Measurements from ENCODE around the gene CDX1.

The CDX1 gene

GRCh38 chr5:150148117-150148927 lies 18.3 kb upstream of the CDX1 start:
- H3K79me2 ChIP-seq (ENCODE audit: insufficient read depth, low read length) = no peaks in the 10 kb centered on the region
- no peak overlapping the region for H3K4me3 ChIP-seq (ENCODE audit: low read depth, low read length, poor library complexity, severe bottlenecking)
- H3K36me3 ChIP-seq (ENCODE audit: insufficient read depth, low read length) = no peaks in the 10 kb centered on the region
- no peak overlapping the region for H3K27ac ChIP-seq (ENCODE audit: low read depth, low read length, poor library complexity, severe bottlenecking)
- TF ChIP-seq CTCF (IDR thresholded peaks at IDR 0.05; ENCODE audit: low read length) = no peak
- TF ChIP-seq EZH2 (IDR thresholded peaks at IDR 0.05; ENCODE audit: borderline replicate concordance, low read length) = no peak
- no peaks in the 10 kb centered on the region for H3K4me1 ChIP-seq (ENCODE audit: insufficient read depth, low read length, severe bottlenecking)
- H3F3A ChIP-seq (ENCODE audit: insufficient read depth, low read length) = no peaks in the 10 kb centered on the region
- no peaks in the 10 kb centered on the region for H3K9me2 ChIP-seq (ENCODE audit: low read depth, low read length)
- H4K20me1 ChIP-seq (ENCODE audit: insufficient read depth, low read length) = no peaks in the 10 kb centered on the region
- no peaks in the 10 kb centered on the region for H3K9me3 ChIP-seq (ENCODE audit: low read length)
- no peak overlapping the region for H3K4me2 ChIP-seq (ENCODE audit: low read length)
- H3K9ac ChIP-seq (ENCODE audit: low read length) = no peak overlapping the region
- no peak overlapping the region for H2AFZ ChIP-seq (ENCODE audit: low read length)
- H3K27me3 ChIP-seq (ENCODE audit: insufficient read depth, low read length) = peaks cover 10% of the 10 kb centered on the region; the same call in 1 of the 2 replicates

- Histone ChIP-seq H3K36me3 (ENCODE audit: insufficient read depth, low read length) (no peaks in the 10 kb centered on the region), H4K20me1 (ENCODE audit: insufficient read depth, low read length) (no peaks in the 10 kb centered on the region), H3K79me2 (ENCODE audit: insufficient read depth, low read length) (no peaks in the 10 kb centered on the region), H3F3A (ENCODE audit: insufficient read depth, low read length) (no peaks in the 10 kb centered on the region), H3K27me3 (ENCODE audit: insufficient read depth, low read length) (peaks cover 10% of the 10 kb centered on the region; the same call in 1 of the 2 replicates), H3K9ac (ENCODE audit: low read length) (no peak overlapping the region), H3K4me3 (ENCODE audit: low read depth, low read length, poor library complexity, severe bottlenecking) (no peak overlapping the region), H2AFZ (ENCODE audit: low read length) (no peak overlapping the region), H3K27ac (ENCODE audit: low read depth, low read length, poor library complexity, severe bottlenecking) (no peak overlapping the region), H3K9me2 (ENCODE audit: low read depth, low read length) (no peaks in the 10 kb centered on the region), H3K4me1 (ENCODE audit: insufficient read depth, low read length, severe bottlenecking) (no peaks in the 10 kb centered on the region), H3K4me2 (ENCODE audit: low read length) (no peak overlapping the region), H3K9me3 (ENCODE audit: low read length) (no peaks in the 10 kb centered on the region)
- TF ChIP-seq CTCF (IDR thresholded peaks at IDR 0.05; ENCODE audit: low read length) (no peak), EZH2 (IDR thresholded peaks at IDR 0.05; ENCODE audit: borderline replicate concordance, low read length) (no peak)
These were observed 17.0 kb upstream of the CDX1 start for GRCh38 chr5:150149618-150150017.

- Histone ChIP-seq H4K20me1 (ENCODE audit: insufficient read depth, low read length) (no peaks in the 10 kb centered on the region), H3K4me1 (ENCODE audit: insufficient read depth, low read length, severe bottlenecking) (no peaks in the 10 kb centered on the region), H3F3A (ENCODE audit: insufficient read depth, low read length) (no peaks in the 10 kb centered on the region), H3K9me2 (ENCODE audit: low read depth, low read length) (no peaks in the 10 kb centered on the region), H2AFZ (ENCODE audit: low read length) (no peak overlapping the region), H3K9ac (ENCODE audit: low read length) (no peak overlapping the region), H3K27ac (ENCODE audit: low read depth, low read length, poor library complexity, severe bottlenecking) (no peak overlapping the region), H3K9me3 (ENCODE audit: low read length) (no peaks in the 10 kb centered on the region), H3K36me3 (ENCODE audit: insufficient read depth, low read length) (no peaks in the 10 kb centered on the region), H3K4me3 (ENCODE audit: low read depth, low read length, poor library complexity, severe bottlenecking) (no peak overlapping the region), H3K27me3 (ENCODE audit: insufficient read depth, low read length) (no peaks in the 10 kb centered on the region), H3K79me2 (ENCODE audit: insufficient read depth, low read length) (no peaks in the 10 kb centered on the region), H3K4me2 (ENCODE audit: low read length) (no peak overlapping the region)
- TF ChIP-seq CTCF (IDR thresholded peaks at IDR 0.05; ENCODE audit: low read length) (no peak), EZH2 (IDR thresholded peaks at IDR 0.05; ENCODE audit: borderline replicate concordance, low read length) (no peak)
These were observed 13.7 kb upstream of the CDX1 start for GRCh38 chr5:150152636-150153462.

All from OCI-LY1 (cell line).